GM12873 (cell line): ENCODE data around the gene MVB12B.

Experiments
- CTCF ChIP-seq: IDR thresholded peaks from 2 replicates; pipeline ENCODE4 v1.5.1; 2012; ENCODE audit warnings: low read depth, mild to moderate bottlenecking, moderate library complexity, low read length, control low read depth; ENCODE audit not compliant: insufficient read depth; ENCODE audit errors: missing control alignments

Gene MVB12B

DNA sequence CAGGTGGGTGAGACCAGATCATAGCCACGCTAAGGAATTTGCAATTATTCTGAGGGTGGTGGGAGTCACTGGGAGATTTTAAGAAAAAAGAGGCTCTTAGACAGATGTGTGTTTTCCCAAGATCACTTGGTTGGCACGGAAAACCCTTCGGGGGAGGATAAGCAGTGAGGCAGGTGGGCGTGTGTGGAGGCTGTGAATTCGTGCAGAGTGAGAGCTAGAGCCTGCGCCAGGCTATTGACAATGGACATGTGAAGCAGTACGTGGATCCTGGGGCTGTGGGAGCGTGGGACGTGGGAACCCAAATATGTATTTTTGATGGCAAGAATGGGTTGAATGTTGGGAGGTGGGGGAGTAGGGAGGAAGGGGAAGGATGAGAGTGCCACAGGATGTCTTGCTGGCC, 19.4 kb downstream of the MVB12B start:
- no peak for TF ChIP-seq CTCF

DNA sequence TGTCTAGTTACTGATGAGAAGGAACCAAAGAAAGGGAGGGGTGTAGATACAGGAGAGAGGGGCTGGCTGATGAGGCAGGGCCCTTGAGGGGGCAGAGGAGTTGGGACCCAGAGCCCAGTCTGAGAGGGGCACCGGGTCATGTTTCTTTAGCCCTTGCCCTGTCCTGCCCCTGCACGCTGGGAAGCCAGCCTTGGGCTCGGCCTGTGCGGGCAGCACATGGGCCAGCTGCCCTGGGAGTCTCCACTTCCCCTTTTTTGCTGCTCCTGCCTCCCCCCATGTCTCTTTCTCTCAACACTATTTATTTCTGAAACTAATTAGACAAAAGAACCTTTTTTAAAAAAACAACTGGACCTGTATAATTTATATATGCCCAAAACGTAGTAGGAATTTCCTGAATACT, 20.5 kb downstream of the MVB12B start:
- no peak for TF ChIP-seq CTCF

- TF ChIP-seq CTCF = no peak
These were observed 21.5 kb downstream of the MVB12B start for GRCh38 chr9:126347911-126348760.

DNA sequence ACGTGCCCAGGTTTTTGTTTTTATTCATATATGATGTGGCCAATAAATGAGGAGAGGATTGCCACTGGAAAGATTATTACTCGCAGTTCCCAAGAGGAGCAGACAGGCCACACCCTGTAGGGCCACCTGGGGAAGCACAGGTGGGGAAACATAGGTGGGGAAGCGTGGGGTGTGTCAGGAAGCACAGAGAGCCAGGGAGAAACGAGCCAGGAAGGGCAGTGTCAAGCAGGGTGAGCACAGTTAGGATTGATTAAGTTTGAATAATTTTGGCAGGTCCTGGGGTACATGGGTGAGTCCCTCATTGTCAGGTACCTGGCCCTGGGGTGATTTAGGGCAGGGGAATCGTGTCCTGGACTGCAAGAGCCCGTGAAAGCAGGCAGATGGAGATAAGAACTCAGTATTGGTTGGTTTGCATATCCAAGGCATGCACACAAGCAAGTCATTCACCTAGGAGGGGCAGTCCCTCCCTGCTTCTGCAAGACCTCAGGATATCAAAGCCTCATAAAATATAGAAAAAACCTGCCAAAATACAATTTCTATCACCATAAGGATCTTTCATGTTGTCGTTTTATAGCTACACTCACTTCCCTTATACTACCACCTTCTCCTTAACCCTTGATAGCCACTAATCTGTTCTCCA, 22.4 kb downstream of the MVB12B start:
- no peak for TF ChIP-seq CTCF

- no peak for TF ChIP-seq CTCF
These were observed 28.5 kb downstream of the MVB12B start for GRCh38 chr9:126354887-126355770.

- no peak for TF ChIP-seq CTCF
These were observed 30.4 kb downstream of the MVB12B start for GRCh38 chr9:126357074-126357473.

GRCh38 chr9:126360073-126360472, 33.4 kb downstream of the MVB12B start:
- TF ChIP-seq CTCF = no peak
